SK-N-MC (cell line): ENCODE measurements around the gene LAMTOR2.

Source experiments
- DNase-seq: peaks from one replicate; pipeline ENCODE4 v3.0.0-alpha.2; 2011; ENCODE audit warnings: low read depth, low spot score
- H3K27ac ChIP-seq: fragments of 200-600 bp; sonication (generic); 2 replicates; pipeline ENCODE4 v1.5.1; 2016; ENCODE audit warnings: mixed run types
- H3K36me3 ChIP-seq: fragments of 200-600 bp; sonication (generic); 2 replicates; pipeline ENCODE4 v1.6.1; 2017; ENCODE audit warnings: antibody characterized with exemption, low read length, mixed read lengths; ENCODE audit not compliant: insufficient read depth
- H3K4me3 ChIP-seq: fragments of 200-600 bp; sonication (generic); 2 replicates; pipeline ENCODE4 v1.5.1; 2016
- H3K9ac ChIP-seq: fragments of 200-600 bp; sonication (generic); 2 replicates; pipeline ENCODE4 v1.8.0; 2017; ENCODE audit warnings: mixed run types, mixed read lengths; ENCODE audit not compliant: insufficient read length
- H3K9me3 ChIP-seq: fragments of 200-600 bp; sonication (generic); 2 replicates; pipeline ENCODE4 v1.6.1; 2017; ENCODE audit warnings: low read depth, mild to moderate bottlenecking, antibody characterized with exemption, low read length, moderate library complexity, mixed read lengths
- EZH2 ChIP-seq: fragments of 200-600 bp; sonication (generic); IDR thresholded peaks from one replicate; pipeline ENCODE4 v1.6.1; 2017; ENCODE audit warnings: antibody characterized with exemption
- FOXP2 ChIP-seq: optimal IDR thresholded peaks from 2 replicates; pipeline ENCODE3; 2011; ENCODE audit warnings: mild to moderate bottlenecking, moderate library complexity; ENCODE audit not compliant: insufficient read depth; ENCODE audit errors: extremely low read length, control extremely low read depth
- POLR2AphosphoS5 ChIP-seq: IDR thresholded peaks from 2 replicates; pipeline ENCODE4 v1.6.1; 2012; ENCODE audit warnings: mild to moderate bottlenecking, low read depth, low read length, borderline replicate concordance

LAMTOR2 gene

GRCh38 chr1:156104065-156104810 is 49.7 kb downstream of the LAMTOR2 start:
- no peak for TF ChIP-seq EZH2
- no peak for TF ChIP-seq POLR2AphosphoS5
- TF ChIP-seq FOXP2, result no peak
- peak overlapping the region; percentile 97 for H3K27ac ChIP-seq
- H3K36me3 ChIP-seq, result no peaks in the 10 kb centered on the region
- H3K9ac ChIP-seq, result peak overlapping the region; percentile 21
- DNase-seq, result no peak
- H3K9me3 ChIP-seq, result no peaks in the 10 kb centered on the region
- H3K4me3 ChIP-seq, result peak overlapping the region; percentile 40; the same call in 1 of the 2 replicates

- H3K9me3 ChIP-seq, result no peaks in the 10 kb centered on the region
- peak overlapping the region; percentile 97 for H3K27ac ChIP-seq
- H3K36me3 ChIP-seq, result no peaks in the 10 kb centered on the region
- TF ChIP-seq POLR2AphosphoS5, result no peak; the same call in 1 of the 2 replicates
- no peak for TF ChIP-seq FOXP2
- TF ChIP-seq EZH2, result no peak
- H3K9ac ChIP-seq, result peak overlapping the region; percentile 71
- H3K4me3 ChIP-seq, result peak overlapping the region; percentile 80
- no peak for DNase-seq
Observed at GRCh38 chr1:156104861-156105832, 50.6 kb downstream of the LAMTOR2 start.

- Histone ChIP-seq H3K9ac (peak overlapping the region; percentile 67), H3K4me3 (peak overlapping the region; percentile 80), H3K27ac (peak overlapping the region; percentile 97), H3K36me3 (no peaks in the 10 kb centered on the region), H3K9me3 (no peaks in the 10 kb centered on the region)
- no peak for DNase-seq
- no peak for TF ChIP-seq POLR2AphosphoS5
- TF ChIP-seq EZH2, result no peak
Observed at GRCh38 chr1:156106624-156107488, 52.3 kb downstream of the LAMTOR2 start.

GRCh38 chr1:156108057-156108456 is 53.5 kb downstream of the LAMTOR2 start:
- no peak for DNase-seq
- TF ChIP-seq EZH2, result no peak
- Histone ChIP-seq H3K9ac (no peak overlapping the region), H3K36me3 (no peaks in the 10 kb centered on the region), H3K4me3 (no peak overlapping the region), H3K27ac (peak overlapping the region; percentile 84), H3K9me3 (no peaks in the 10 kb centered on the region)
